HG02588 (cell line): Measurements from ENCODE around the gene ARHGEF25.
"Not testable (repeated sequence)": the region's sequence is repeated elsewhere in the genome, so short reads cannot be mapped to it uniquely, and the experiment has no call there.

Experiments
- ATAC-seq: cut with Tn5 transposase; IDR thresholded peaks from one replicate; pipeline ENCODE4 v1.9.1; 2021; ENCODE audit warnings: mild to moderate bottlenecking, moderate library complexity; ENCODE audit not compliant: unreplicated experiment

The ARHGEF25 gene

DNA sequence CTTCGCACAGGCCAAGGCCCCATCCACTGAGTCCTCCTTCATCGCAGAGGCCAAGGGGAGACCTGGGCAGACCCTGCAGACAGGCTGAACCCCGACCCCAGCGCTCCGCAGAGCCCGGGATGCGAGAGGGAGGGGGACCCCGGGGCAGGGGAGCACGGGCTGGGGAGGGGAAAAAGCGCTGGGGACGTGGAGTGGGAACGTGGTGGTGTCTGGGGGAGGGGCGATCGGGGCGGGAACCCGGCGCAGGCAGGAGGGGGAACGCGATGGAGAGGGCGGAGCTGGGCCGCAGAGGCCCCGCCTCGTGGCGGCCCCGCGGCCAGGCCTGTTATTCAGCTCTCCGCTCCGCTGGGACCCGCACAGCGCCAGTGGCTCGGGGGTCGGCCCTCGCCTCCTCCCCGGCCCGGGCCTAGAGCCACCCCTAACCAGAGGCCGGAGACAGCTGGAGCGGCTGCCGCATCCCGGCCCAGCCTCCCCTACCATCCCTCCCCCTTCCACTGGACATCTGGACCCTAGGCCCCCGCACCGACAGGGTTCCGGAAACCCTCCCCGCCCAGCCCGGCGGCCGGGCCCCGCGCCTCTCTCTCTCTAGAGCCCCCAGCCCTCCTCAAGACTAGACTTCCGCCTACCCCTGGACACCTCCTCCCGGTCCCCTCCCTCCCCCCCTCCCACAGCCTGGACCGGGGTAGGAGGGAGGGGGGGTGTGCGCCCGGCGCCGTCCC lies at the start of gene ARHGEF25:
Gene ARHGEF25 (plus strand): TSS at position 328 of the 719 bp plus-strand sequence. CDS start 460 bp downstream, outside the sequence.
- ATAC-seq, result peak; percentile 42

DNA sequence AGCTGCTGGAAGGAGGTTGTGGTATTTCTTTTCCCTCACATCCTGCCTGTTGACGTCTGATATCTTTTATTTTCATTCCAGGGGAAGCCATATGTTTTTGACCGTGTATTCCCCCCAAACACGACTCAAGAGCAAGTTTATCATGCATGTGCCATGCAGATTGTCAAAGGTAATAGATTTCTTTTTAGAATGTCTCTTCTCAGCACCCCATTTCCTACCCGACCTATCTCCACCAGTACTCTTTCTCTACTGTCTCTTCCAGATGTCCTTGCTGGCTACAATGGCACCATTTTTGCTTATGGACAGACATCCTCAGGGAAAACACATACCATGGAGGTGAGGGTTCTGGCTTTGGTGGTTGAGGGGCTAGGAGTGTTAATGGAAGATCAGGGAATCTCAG lies 47.9 kb upstream of the ARHGEF25 start:
- ATAC-seq, result no peak

DNA sequence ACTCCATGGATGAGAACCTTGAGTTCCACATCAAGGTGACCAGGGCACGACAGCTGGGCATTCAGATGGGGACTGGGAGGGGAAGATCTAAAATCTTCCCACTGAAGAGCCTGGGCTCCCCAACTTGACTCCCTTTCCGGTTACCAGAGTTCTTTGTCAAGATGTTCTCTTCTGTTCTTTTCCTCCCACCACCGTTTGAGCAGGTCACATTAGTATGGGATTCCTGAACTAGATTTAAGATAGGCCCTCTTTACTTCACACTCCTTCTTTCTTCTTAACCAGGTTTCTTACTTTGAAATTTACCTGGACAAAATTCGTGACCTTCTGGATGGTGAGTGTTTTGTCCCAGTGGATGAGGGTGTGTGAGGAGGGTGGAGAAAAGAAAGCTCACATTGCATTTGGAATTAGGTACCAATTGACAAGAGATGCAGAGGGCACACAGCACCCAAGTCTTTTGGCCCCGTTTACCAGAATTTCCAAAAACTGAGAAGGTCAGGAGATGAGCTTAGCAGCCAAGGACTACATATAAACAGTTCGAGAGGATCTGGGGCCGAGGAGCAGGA lies 47.0 kb upstream of the ARHGEF25 start:
- ATAC-seq, result no peak

DNA sequence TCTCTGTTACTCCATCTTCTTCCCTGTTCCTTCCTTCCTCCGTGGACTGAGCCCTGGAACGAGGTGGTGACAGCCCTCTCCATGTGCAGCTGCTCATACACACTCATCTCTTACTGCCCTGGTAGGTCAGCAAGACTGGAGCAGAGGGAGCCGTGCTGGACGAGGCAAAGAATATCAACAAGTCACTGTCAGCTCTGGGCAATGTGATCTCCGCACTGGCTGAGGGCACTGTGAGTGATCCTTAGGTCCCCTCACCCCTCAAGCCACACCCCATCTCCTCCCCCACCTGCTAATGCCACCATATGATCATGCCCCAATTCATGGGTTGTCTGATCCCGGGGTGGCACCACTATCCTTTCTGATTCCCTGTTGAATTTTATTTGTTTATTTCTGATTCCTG lies 42.4 kb upstream of the ARHGEF25 start:
- ATAC-seq, result no peak

DNA sequence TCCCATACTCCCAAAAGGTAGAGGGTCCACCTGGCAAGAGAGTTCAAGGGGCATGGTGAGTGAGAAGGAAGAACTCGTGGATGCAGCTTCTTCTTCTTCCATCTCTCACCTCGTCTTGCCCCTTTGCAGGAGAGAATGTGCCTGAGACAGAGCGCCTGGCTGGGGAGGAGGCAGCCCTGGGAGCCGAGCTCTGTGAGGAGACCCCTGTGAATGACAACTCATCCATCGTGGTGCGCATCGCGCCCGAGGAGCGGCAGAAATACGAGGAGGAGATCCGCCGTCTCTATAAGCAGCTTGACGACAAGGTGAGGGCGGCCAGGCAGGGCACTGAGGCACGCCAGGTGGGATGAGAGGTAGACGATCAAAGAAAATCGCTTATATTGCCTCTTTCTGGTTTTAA lies 41.4 kb upstream of the ARHGEF25 start:
- ATAC-seq, result no peak

DNA sequence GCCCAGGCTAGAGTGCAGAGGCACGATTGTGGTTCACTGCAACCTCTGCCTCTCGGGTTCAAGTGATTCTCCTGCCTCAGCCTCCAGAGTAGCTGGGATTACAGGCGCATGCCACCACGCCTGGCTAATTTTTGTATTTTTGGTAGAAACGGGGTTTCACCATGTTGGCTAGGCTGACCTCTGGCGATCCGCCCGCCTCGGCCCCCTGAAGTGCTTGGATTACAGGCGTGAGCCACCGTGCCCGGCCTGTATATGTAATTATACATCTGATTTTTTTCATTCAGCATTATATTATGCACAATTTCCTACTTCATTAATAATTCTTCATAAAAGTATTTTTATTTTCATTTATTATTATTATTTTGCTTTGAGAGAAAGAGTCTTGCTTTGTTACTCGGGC lies 40.8 kb upstream of the ARHGEF25 start:
- ATAC-seq, result not testable (repeated sequence)

DNA sequence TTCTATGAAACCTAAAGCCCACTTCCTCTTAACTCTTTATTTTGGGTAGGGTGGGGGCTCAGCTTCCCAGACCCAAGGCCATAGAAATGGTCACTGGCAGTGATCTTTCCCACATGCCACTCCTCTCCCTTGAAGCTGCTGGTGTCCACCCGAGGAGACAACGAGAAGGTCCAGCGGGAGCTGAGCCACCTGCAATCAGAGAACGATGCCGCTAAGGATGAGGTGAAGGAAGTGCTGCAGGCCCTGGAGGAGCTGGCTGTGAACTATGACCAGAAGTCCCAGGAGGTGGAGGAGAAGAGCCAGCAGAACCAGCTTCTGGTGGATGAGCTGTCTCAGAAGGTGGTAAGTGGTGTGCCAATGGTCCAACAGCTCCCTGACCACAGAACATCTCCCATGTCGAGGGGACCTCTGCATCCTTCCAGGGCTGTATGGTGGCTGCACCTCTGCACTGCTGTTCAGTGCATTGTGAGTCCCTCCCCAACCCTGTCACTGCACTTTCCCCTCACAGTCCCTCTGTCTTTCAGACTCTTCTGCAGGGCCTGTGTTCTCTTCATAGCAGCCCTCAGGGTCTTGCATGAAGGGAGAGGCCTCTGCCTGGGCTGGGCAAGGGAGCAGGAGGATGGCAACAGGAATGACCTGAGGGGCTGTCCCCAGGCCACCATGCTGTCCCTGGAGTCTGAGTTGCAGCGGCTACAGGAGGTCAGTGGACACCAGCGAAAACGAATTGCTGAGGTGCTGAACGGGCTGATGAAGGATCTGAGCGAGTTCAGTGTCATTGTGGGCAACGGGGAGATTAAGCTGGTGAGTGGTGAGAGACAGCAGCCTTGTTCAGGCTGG lies 39.1 kb upstream of the ARHGEF25 start:
- no peak for ATAC-seq

DNA sequence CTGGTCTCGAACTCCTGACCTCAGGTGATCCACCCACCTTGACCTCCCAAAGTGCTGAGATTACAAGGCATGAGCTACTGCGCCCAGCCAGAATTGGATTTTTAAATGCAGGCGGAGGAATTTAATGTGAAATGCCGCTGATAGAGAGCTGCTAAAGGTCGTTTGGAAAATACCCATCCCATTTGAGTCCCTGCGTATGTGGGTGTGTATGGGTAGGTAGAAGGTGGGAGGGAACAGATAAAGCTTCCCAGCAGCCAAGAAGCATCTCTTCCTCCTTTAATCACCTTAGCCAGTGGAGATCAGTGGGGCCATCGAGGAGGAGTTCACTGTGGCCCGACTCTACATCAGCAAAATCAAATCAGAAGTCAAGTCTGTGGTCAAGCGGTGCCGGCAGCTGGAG lies 36.4 kb upstream of the ARHGEF25 start:
- no peak for ATAC-seq

DNA sequence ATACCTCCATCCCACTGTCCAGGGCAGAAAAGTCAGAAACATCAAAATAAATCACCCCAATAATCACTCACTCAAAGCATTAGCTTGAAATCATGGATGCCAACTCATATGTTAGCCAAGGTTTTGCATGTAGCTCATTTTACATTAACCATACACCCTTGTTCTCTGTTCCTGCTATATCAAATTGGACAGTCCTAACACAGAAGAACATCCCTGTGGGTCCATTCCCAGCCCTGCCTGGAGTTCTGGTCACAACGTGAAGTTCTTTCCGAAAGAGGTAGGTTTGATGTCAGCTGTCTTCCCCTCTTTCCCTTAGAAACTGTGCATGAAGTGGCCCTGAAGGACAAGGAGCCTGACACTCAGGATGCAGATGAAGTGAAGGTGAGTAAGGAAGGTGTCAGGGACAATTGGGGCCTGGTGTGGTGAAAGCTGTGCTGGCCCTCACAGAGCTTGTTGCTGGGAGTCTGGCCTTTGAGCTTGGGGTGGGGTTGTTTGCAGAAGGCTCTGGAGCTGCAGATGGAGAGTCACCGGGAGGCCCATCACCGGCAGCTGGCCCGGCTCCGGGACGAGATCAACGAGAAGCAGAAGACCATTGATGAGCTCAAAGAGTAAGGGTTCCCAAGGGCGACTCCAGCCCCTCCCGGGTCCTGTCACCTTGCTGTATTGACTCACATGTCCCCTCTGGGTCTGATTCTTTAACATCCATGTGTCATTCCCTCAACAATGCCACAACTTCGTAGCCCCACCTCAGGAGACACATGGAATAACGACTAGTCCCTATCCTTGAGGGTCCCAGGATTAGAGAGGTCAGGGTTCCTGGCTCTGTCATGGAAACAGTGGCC lies 35.2 kb upstream of the ARHGEF25 start:
- no peak for ATAC-seq

DNA sequence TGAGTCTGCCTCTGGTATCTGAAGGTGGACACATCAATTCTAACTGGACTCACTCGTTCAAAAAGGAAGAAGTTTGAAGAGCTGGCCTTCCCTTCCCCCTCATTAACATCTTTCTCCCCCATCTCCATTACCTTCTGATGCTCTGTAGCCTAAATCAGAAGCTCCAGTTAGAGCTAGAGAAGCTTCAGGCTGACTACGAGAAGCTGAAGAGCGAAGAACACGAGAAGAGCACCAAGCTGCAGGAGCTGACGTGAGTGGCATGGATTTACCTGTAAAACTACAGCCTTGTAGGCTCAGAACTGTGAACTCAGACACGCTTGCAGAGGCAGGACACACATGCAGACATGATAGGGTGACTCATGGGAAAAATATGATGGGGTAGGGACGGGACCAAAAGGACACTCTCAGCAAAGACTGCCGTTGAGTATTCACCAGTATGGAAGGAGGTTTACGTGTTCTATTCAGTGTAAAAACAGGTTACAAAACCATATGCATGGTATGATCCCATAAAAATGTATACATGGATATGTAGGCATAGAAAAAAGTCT lies 34.5 kb upstream of the ARHGEF25 start:
- no peak for ATAC-seq

DNA sequence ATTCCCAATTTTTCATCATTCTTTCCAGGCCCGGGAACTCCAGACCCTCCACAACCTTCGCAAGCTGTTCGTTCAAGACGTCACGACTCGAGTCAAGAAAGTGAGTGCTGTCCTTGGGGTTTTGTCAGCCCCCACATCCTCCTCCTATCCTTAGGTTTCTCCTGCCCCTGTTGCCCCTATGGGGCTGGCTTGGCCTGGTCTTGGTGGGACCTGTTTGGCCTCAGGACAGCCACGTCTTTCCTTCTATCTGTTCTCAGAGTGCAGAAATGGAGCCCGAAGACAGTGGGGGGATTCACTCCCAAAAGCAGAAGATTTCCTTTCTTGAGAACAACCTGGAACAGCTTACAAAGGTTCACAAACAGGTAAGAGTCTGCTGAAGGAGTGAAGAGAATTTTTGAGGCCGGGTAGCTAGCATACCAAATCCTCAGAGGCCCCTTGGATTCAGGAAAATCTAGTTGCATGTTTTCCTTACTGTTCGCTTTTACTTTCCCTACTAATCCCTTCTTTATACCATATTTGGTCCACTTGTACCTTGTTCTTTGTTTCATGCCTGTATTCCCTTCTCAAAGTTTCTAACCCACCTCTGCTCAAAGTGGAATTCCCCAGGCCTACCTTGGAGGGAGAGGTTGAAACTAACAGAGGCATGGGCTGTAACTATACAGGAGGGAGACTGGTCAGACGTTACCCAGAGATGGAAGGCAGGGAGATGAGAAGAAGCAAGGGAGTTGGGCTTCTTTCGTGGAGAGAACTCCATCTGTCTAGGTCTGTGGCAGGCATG lies 33.1 kb upstream of the ARHGEF25 start:
- no peak for ATAC-seq

DNA sequence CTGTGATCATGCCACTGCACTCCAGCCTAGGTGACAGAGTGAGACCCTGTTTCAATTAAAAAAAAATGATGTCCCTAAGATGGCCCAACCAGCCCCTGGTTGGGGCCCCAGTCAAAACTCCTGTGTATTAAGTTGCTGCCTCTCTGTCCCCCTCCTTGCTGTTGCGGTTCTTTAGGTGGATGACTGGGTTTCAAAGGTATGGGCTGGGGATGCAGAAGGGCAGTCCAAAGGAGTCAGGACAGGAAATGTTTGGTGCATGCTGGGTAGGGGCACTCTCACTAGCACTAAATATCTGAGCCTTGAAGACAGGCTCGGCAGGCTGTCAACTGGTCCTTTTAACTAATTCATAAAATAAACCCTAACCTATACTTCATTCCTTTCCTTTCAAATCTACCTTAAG lies 32.2 kb upstream of the ARHGEF25 start:
- no peak for ATAC-seq

DNA sequence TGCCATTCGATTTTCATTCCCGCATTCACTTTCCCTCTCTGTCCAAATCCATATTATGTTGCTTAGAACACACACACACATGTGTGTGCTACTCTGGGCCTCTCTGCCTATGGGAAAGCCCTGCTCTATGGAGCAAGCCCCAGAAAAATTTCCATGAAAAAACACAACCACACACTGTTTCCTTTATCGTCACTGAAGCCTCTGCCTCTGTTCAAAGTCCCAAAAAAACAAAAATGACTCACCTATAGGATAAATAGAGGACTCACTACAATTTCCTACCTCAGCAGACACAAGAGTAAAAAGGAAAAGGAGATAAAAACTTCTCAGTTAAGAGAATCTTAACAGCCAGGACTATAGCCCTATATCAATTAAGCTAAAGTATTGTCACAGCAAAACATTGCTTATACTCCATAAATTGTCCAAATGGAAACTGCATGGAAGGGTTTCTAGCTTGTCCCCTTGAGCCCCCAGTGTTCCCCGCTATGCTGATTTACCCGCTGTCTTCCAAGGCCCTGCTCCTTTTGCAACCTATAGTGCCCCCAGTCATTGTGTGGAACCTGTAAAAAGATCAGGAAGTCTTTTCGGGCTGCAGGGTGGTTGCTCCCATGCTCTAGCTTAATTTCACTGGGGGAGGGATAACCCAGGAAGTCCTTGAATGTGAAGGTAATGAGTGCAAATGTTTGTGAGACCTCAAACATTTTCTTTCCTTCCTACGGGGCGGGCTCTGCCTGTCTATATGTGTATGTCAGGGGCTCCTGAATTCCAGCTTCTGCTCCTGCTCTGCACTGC lies 31.4 kb upstream of the ARHGEF25 start:
- no peak for ATAC-seq

DNA sequence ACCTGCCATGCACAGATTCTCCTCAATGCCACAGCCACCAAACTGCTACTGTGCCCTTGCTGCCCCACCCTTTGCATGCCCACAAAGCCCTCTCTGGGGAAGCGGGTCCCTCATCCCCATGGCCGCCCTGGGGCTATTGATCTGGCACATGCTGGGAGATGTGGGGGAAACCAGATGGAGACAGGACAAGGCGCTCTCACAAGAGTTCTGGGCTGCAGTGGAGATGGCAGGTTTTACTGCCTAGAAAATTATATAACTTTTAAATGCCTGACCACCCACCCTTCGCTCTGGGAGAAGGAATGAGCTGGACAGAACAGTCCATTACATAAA lies 30.8 kb upstream of the ARHGEF25 start:
- no peak for ATAC-seq

DNA sequence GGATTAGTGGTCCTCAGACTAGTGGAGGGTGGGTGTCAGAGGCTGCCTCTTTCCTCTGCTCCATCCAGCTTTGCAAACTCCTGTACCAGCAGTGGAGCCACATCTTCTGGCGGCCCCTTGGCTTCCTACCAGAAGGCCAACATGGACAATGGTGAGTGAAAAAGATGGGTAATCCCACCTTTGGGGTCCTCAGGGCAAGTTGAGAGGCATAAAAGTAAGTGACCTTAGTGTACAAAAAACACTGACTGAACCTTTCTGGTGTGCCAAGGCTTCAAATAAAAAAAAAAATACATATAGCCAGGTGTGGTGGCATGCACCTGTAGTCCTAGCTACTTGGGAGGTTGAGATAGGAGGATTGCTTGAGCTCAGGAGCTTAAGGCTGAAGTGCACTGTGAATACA lies 29.4 kb upstream of the ARHGEF25 start:
- ATAC-seq, result no peak

DNA sequence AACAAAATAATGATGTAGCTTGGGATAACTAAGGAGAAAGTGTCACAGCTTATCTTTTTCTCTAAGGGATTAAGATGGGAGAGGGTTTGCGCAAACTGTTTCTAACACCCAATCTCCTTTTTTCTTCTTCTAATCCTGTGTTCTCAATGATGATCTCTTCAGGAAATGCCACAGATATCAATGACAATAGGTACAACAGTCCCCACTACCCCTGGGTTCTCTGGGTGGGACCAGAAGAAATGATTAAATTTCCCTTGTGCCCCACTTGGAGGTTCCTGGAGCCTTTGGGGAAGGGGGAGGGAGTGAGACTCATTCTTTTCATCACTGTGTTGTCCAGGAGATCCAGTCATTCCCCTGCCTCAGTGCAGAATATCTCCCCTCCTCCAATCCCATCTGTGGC lies 28.8 kb upstream of the ARHGEF25 start:
- ATAC-seq, result no peak

DNA sequence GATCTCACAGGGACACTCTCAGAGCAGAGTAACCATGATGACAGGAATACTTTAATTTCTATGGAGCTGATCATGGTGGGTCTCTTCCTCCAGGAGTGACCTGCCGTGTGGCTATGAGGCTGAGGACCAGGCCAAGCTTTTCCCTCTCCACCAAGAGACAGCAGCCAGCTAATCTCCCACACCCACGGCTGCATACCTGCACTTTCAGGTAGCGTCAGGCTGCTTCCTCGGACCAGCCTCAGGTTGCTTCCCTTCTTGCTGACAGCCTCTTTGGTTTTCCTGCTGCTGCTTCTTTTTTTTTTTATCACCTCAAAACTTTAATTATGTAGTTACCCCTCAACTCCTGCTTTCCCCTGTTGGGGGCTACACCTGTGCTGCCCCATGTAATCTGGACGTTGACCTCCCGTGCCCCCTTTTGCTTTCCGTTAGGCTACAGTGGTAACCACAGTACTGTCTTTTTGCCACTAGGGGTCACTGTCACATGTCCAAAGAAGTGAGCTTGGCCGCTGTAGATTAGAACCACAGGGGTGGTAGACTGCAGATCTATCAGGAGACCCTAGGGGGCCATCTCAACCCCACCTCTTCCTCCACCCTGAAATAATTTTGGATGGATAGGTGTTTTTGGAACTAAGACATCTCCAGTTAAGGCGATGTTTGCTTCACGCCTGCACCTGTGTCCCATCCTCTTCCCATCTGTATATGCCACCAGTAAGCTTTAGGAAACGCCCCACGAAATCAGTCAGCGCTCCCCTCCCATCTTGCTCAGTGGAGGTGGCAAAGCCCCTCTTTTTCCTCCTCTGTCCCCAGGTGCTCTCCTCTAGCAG lies 28.0 kb upstream of the ARHGEF25 start:
- ATAC-seq, result peak; percentile 91

DNA sequence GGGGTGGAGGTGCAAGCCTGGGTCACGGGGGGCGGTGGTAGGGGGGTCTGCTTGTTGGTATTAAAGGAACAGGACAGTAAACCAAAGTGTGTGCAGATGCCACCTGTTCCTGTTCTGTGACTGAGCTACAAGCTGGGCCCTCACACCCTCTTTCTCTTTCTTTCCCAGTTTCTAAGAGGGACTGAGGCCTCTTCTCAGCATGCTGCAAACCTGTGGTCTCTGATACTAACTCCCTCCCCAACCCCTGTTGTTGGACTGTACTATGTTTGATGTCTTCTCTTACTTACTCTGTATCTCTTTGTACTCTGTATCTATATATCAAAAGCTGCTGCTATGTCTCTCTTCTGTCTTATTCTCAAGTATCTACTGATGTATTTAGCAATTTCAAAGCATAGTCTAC lies 27.2 kb upstream of the ARHGEF25 start:
- no peak for ATAC-seq

DNA sequence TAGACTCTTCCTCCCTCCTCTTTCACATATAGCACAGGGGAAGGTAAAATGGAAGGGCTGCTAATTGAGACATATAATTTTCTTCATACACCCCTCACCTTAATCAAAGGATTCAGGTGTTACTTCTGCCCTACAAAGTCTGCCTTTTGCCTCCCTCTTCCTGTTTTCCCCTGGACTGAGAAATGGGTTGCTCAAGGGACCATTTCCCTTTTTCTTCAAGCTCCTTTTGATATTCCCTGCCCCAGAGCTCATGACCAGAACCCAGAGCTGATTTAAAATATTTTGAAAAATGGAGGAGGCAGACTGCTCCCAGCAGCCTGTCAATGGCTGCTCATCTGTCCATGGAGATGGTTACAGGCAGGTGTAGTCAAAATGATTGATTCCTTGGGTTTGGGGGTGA lies 26.5 kb upstream of the ARHGEF25 start:
- ATAC-seq, result no peak
